HL-60 (cell line): ENCODE measurements around the gene FOXP2.
"Not testable (repeated sequence)": the region's sequence is repeated elsewhere in the genome, so short reads cannot be mapped to it uniquely, and the experiment has no call there.

Experiments
- DNase-seq, 2 experiments: peaks; one replicate each; pipeline ENCODE4 v3.0.0-alpha.2; 2010 to 2020; ENCODE audit warnings: low read depth in 1 of 2, low spot score in 1 of 2
- H3K27ac ChIP-seq: fragments of 250-450 bp; sonication (Bioruptor Pico); replicated peaks from 2 replicates; pipeline ENCODE4 v1.5.1; 2020; ENCODE audit warnings: mild to moderate bottlenecking, moderate library complexity
- H3K27me3 ChIP-seq: fragments of 250-450 bp; sonication (Bioruptor Pico); 2 replicates; pipeline ENCODE4 v1.5.1; 2021; ENCODE audit warnings: mild to moderate bottlenecking, moderate library complexity; ENCODE audit not compliant: insufficient read depth, poor library complexity, severe bottlenecking
- H3K4me3 ChIP-seq: replicated peaks from 2 replicates; pipeline ENCODE4 v1.5.1; 2011; ENCODE audit warnings: mild to moderate bottlenecking, control low read depth, low read length; ENCODE audit not compliant: insufficient read depth
- GABPA ChIP-seq: IDR thresholded peaks from 2 replicates; pipeline ENCODE4 v1.6.1; 2012; ENCODE audit warnings: low read depth
- POLR2AphosphoS5 ChIP-seq: IDR thresholded peaks from 2 replicates; pipeline ENCODE4 v1.6.1; 2012; ENCODE audit warnings: low read depth
- SPI1 ChIP-seq: IDR thresholded peaks from 2 replicates; pipeline ENCODE4 v1.6.1; 2012; ENCODE audit warnings: low read depth, mild to moderate bottlenecking, borderline replicate concordance
- TF ChIP-seq, protein P1 (sequence below): IDR thresholded peaks from one replicate; pipeline ENCODE4 v1.5.1; 2011; ENCODE audit warnings: low read length, control low read depth, inconsistent platforms; ENCODE audit not compliant: insufficient read depth
- TF ChIP-seq, protein P2 (sequence below): IDR thresholded peaks from 2 replicates; pipeline ENCODE4 v1.6.1; 2012; ENCODE audit warnings: low read depth; ENCODE audit not compliant: insufficient replicate concordance

The FOXP2 gene

DNA sequence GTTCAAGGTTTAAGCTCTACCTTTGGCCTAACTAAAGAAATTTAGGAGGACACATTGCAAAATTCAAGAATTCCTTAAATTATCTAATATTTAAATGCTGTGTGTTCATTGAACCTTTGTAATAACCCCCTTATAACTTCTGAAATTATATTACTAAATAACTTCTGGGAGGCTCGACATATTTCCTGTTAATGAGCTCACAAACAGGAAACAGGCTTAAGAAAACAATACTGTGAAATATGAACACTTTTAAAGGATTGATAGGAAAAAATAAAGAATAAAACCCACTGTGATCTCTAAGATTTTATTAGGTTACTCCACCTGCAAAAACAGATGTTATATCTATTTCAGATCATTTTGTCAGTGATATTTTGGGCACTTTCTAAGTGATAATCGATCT, 74.1 kb downstream of the FOXP2 start:
- H3K4me3 ChIP-seq: no peak overlapping the region
- H3K27me3 ChIP-seq: no peaks in the 10 kb centered on the region
- no peak overlapping the region for H3K27ac ChIP-seq
- TF ChIP-seq GABPA (no peak), SPI1 (no peak), POLR2AphosphoS5 (no peak)
- TF ChIP-seq, protein P1, sequence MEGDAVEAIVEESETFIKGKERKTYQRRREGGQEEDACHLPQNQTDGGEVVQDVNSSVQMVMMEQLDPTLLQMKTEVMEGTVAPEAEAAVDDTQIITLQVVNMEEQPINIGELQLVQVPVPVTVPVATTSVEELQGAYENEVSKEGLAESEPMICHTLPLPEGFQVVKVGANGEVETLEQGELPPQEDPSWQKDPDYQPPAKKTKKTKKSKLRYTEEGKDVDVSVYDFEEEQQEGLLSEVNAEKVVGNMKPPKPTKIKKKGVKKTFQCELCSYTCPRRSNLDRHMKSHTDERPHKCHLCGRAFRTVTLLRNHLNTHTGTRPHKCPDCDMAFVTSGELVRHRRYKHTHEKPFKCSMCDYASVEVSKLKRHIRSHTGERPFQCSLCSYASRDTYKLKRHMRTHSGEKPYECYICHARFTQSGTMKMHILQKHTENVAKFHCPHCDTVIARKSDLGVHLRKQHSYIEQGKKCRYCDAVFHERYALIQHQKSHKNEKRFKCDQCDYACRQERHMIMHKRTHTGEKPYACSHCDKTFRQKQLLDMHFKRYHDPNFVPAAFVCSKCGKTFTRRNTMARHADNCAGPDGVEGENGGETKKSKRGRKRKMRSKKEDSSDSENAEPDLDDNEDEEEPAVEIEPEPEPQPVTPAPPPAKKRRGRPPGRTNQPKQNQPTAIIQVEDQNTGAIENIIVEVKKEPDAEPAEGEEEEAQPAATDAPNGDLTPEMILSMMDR: no peak
- TF ChIP-seq, protein P2, sequence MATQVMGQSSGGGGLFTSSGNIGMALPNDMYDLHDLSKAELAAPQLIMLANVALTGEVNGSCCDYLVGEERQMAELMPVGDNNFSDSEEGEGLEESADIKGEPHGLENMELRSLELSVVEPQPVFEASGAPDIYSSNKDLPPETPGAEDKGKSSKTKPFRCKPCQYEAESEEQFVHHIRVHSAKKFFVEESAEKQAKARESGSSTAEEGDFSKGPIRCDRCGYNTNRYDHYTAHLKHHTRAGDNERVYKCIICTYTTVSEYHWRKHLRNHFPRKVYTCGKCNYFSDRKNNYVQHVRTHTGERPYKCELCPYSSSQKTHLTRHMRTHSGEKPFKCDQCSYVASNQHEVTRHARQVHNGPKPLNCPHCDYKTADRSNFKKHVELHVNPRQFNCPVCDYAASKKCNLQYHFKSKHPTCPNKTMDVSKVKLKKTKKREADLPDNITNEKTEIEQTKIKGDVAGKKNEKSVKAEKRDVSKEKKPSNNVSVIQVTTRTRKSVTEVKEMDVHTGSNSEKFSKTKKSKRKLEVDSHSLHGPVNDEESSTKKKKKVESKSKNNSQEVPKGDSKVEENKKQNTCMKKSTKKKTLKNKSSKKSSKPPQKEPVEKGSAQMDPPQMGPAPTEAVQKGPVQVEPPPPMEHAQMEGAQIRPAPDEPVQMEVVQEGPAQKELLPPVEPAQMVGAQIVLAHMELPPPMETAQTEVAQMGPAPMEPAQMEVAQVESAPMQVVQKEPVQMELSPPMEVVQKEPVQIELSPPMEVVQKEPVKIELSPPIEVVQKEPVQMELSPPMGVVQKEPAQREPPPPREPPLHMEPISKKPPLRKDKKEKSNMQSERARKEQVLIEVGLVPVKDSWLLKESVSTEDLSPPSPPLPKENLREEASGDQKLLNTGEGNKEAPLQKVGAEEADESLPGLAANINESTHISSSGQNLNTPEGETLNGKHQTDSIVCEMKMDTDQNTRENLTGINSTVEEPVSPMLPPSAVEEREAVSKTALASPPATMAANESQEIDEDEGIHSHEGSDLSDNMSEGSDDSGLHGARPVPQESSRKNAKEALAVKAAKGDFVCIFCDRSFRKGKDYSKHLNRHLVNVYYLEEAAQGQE: no peak
- no peak for DNase-seq

DNA sequence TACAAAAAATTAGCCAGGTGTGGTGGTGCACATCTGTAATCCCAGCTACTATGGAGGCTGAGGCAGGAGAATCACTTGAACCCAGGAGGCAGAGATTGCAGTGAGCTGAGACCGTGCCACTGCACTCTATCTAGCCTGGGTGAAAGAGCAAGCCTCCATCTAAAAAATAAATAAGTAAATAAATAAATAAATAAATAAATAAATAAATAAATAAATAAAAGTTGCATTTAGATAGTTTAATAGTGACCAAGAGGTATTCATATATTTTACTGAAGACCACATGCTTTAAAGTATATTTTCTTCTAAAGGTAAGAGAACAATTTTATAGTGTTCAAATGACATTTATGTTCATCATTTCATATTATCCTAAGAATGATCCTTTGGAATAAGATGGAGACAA, 82.9 kb downstream of the FOXP2 start:
- DNase-seq, H3K4me3 ChIP-seq: not testable (repeated sequence)

DNA sequence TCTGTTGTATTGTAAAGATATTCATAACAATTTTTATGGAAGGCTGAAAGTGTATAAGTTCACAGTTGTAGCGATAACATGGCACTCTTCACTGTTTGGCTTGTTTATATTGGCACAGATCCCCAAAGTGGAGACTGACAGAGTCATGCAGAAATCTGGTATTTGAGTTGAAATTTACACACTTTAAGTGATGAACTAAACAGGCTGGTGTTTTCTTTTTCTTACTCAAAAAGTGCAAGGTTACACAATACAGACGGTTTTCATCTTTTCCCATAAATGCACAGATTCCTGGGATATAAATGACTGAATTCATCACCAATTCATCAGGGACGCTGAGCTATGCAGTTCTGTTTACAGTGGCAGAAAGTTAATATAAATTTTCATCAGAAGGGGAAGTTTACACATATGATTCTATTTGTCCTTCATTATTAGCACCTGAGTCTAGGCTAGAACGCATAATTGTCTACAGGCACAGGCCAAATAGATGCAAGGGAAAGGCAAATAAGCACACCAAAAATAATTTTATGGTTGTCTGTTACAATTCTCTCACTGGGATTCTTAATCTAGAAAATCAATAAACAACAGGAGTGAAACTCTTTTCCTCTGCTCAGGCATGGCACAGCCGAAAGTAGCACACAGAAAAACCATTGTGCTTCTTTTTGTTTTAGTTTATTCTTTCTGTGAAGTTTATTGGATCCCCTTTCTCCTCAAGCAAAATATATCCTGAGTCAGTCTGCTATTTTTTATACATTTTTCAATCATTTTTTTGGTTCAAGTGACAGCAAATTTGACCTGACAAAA, 88.0 kb downstream of the FOXP2 start:
- Histone ChIP-seq H3K27ac (no peak overlapping the region), H3K4me3 (no peak overlapping the region), H3K27me3 (no peaks in the 10 kb centered on the region)
- no peak for TF ChIP-seq SPI1
- TF ChIP-seq GABPA: no peak
- TF ChIP-seq, protein P1: no peak
- DNase-seq: no peak

More for the DNA sequence above, 82.9 kb downstream of the FOXP2 start:
- H3K27ac ChIP-seq, H3K27me3 ChIP-seq: not testable (repeated sequence)

DNA sequence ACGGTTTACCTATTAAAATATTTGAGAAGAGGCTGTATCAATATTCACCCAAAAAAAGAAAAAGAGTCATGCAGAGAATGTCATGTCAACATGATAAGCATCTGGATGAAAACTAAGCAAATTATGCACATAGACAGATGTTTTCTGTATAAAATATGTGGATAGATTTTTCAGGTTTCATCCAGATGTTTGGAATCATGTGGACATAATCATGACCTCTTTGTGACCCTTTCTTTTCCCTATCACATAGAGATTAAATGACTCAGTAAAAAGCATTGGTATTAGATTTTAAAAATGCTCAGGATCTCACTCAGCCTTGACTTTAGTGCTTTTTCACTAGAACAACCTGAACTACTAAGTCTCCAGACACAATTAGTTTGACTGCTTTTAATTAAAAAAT, 90.0 kb downstream of the FOXP2 start:
- no peaks in the 10 kb centered on the region for H3K27me3 ChIP-seq
- H3K27ac ChIP-seq: no peak overlapping the region
- H3K4me3 ChIP-seq: no peak overlapping the region
- TF ChIP-seq, protein P2: no peak
- TF ChIP-seq POLR2AphosphoS5 (no peak), GABPA (no peak), SPI1 (no peak)
- TF ChIP-seq, protein P1: no peak
- DNase-seq: no peak
